ENCODE data around the gene ANKRD37.

The ANKRD37 gene

GRCh38 chr4:185381288-185382196 is 15.1 kb upstream of the ANKRD37 start:
- DNase-seq, result no peak

DNA sequence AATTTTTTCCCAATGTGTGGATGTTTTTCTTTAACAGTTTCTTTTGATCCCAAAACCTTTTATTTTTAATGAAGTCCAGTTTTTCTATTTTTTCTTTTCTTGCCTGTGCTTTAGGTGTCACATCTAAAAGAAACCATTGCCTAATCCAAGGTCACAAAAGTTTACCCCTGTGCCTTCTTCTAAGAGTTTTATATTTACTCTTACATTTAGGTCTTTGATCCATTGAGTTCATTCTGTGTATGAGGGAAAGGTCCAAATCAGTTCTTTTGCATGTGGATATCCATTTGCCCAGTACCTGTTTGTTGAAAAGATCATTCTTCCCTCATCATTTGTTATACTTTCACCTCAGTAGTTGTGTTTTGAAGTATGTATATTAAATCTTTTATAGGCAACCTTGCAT is 13.9 kb upstream of the ANKRD37 start:
- DNase-seq, result no peak

DNA sequence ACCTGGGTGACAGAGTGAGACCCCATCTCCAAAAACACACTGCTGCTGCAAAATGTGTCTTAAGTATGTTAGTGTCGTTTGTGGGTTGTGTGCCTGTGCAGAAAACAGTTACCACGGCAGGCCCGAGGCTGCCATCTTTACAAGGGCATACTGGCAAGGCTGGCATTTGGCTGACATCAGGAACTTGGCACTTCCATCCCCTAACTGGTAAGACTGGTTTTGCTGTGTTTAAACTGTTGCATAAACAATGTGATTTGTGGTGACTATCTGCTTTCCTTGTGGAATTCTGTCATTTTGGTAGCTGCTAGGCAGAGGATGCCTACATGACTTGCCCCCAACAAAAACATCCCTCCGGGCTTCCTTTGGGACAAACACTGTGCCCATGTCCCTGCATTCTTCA is 13.2 kb upstream of the ANKRD37 start:
- no peak for DNase-seq

GRCh38 chr4:185384061-185384460 is 12.6 kb upstream of the ANKRD37 start:
- no peak for DNase-seq

DNA sequence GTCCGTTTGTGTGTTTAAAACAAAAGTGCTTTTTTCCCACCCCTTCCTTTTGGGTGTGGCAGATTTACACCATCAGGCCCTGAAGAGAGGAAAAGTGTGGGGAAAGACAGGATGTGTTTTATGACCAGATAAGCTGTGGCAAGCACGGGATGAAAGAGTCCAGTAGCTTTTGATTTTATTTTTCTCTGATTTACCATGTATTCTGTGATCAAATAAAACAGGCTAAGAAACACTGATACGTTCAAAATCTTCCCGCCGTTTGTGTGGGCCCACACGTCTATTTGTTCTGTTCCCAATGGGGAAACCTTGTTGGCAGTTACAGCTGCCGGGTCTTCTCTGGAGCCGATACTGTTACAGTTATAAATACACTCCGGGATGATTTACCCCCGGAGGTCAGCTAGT is 11.7 kb upstream of the ANKRD37 start:
- DNase-seq, result no peak

DNA sequence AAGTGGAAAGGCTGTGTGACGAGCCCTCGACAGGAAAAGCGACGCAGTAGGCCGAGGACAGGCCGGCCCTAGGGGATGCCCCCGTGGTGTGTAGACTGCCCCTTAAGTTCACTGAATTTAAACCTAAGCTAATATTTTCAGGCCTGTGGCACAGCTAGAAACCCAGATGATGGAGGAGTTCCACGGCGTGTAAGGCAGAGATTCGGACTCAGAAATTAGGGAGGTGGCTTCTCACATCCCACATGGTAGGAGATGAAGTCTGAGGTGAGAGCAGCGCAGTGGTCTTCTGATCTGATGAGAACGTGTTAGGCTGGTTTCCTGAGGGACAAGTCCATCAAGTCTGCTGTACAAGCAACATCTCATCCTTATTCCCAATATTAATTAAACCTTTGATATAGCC is 8.7 kb upstream of the ANKRD37 start:
- DNase-seq, result no peak

DNA sequence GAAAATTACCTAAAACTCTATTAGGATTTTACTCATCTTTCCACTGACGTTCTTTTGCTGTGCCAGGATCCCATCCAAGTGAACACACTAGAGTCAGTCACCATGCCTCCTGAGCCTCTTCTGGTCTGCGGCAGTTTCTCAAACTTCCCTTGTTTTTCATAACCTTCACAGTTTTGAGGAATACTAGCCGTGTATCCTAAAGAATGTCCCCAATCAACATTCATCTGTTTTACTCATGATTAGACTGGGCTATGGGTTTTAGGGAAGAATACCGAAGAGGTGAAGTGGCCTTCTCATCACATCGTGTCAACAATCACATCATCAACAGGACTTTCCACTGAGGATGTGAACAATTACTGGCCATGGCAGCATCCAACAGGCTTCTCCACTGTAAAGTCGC is 5.7 kb upstream of the ANKRD37 start:
- no peak for DNase-seq

DNA sequence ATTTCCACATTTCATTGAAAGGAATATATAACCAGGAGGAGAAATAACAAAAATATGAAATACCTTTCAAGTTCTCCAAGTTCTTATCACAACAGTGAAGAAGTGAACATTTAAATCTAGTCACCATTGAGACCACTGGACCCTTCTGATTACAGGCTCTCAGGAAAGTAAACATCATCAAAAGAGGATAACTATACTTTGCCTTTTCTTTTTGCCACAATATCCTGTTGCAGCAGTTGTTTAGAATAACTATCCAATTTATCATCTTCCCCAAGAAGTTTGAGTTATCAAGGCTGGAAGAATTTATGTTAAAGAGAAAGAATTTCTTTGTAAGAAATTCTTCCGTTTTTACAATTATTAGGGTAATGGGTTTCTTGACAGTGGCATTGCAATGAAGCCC is 4.5 kb upstream of the ANKRD37 start:
- DNase-seq, result no peak

DNA sequence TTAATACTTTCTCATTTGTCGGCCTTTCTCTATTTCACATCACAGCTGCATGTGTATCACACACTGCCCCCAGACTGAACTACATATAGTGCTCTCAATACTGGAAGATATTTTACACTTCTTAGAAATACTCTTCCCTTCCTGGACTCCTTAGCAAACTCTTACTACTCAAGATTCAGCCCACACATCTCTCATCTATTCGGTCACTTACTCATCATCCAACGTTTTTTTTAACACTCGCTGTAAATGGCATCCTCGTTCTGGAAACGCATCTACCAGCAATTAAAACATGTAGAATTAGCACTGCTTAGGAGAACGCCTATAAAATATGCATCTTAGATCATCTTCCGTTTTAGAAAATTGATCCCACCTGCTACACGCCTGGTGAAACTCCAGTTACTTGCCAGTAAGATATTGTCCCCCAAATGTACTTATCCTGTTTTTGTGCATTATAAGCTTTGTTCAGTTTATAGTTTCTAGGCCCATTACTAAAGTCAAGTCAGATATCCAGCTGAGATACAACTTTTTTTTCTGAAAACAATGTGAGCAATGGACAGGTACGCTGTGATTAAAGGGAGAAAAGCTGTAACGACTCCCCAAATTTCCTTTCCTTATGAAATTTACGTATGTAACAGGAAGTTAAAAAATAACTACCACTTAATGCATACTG is 1.9 kb upstream of the ANKRD37 start:
- DNase-seq, result no peak

DNA sequence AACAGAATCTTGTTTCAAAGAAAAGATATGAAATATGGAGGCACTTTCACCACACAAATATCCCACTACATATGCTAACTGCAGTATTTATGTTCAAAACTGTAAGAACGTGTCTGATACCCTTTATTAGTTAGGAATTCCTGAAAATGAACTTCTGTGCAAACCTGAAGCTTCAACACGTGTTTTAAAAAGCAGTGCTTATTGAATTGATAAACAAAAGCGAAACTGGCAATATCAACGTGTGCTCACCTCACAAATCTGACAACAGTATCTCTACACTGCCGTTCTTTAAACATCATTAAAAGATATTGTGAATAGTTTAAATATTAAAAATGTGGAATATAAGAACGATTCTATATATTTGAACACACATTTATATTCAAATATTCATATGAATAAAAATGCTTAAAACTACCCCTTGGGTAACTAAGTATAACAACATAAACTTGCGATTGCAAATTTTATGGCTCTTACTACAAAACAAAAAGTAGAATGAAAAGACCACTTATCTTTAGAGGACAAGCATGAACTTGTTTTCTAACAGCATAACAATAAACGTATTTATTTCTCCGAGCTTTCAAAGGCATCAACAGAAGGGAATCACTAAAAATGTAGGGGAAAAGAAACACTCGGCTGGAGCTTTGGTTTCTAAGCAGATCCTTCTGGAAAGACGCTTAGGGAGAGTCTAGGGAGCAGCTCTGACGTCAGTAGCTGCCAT is 1.2 kb upstream of the ANKRD37 start, which contains the start of gene LRP2BP:
LRP2BP (minus strand) TSS at position 687 of the 718 bp plus-strand sequence. CDS start 17,738 bp downstream, outside the sequence.
- DNase-seq, result no peak

- DNase-seq, result peak; percentile 93
Observed at GRCh38 chr4:185395956-185396723, 501 bp upstream of the ANKRD37 start.

DNA sequence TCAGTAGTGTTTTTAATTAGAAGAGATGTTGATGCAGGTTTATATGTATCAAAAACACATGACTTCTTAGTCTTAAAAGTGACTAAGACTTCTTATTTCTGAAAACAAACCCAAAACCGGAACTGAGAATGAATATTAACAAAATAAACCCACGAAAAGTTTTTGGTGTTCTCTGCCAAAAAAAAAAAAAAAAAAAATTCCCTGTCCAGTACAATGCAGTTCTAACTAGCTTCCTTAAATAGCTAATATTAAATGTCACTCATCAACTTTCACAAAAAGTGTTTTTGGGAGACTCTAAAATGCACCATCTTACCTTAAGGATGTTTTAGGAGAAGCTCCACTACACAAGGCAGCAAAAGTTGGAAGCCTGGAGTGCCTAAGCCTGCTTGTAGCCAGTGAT is 2.0 kb downstream of the ANKRD37 start:
- DNase-seq, result no peak

GRCh38 chr4:185399466-185399865 is 2.8 kb downstream of the ANKRD37 start:
- DNase-seq, result no peak

DNA sequence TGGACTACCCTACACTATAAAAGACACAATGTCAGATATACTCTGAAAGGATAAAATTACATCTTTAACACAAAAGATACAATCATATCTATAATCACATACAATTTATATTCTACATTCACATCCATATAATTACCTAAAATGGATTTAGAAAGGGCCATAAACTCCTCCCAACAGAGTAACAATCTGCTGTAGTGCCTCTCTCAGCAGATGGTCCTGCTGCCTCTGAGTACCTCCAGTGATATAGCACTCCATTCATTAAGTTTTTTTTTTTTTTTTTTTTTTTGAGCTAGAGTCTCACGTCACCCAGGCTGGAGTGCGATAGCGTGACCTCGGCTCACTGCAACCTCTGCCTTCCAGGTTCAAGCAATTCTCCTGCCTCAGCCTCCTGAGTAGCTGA is 7.4 kb downstream of the ANKRD37 start:
- DNase-seq, result no peak

DNA sequence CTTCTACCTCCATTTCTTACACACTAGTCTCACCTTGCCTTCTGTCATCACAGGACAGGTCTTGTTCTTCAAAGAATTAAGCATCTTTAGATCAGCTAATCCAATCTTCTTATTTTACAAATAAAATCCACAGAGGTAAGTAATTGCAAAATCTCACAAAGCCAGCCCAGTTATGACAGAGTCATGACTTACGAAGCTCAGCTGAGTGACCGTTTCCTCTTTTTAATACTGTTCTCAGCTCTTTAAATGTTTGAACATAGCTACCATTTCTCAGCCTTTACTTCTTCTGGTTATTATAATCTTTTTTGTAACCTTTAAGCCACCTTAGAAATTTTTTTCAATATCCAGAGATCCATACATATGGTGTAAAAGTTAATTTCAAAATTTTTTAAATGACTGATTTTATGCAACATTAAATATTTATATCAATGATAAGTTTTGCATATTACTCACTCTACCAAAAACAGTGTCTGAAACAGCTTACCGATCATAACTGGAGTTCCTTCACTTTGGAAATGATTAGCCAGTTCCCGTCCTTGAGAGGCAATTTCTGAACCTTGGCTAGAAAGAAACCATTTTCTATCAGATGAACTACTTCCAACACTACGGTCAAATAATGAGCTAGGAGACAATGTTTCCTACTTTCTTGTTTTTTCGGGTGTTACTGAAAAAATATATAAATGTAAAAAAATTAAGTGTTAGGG is 8.8 kb downstream of the ANKRD37 start:
- DNase-seq, result no peak

- DNase-seq, result no peak
Observed at GRCh38 chr4:185408432-185408831, 11.8 kb downstream of the ANKRD37 start.

DNA sequence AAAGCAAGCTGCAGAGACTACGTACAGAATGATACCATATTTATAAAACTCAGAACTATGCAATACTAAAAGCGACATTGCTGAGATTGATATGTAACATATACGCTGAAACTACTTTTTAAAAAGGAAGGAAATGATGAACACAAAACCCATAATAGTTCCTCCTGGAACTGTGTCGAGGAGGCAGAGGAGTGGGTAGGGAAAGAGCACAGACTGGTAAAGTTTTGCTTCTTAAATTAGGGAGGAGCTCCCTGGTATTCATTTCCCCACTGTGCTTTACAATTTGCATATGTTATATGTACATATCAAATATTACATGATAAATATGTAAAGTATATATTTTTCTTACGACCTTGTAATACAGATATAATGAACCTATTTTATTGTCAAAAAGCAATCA is 15.2 kb downstream of the ANKRD37 start:
- DNase-seq, result no peak

GRCh38 chr4:185412412-185412811 is 15.8 kb downstream of the ANKRD37 start:
- DNase-seq, result no peak

- no peak for DNase-seq
Observed at GRCh38 chr4:185416955-185417354, 20.3 kb downstream of the ANKRD37 start.

DNA sequence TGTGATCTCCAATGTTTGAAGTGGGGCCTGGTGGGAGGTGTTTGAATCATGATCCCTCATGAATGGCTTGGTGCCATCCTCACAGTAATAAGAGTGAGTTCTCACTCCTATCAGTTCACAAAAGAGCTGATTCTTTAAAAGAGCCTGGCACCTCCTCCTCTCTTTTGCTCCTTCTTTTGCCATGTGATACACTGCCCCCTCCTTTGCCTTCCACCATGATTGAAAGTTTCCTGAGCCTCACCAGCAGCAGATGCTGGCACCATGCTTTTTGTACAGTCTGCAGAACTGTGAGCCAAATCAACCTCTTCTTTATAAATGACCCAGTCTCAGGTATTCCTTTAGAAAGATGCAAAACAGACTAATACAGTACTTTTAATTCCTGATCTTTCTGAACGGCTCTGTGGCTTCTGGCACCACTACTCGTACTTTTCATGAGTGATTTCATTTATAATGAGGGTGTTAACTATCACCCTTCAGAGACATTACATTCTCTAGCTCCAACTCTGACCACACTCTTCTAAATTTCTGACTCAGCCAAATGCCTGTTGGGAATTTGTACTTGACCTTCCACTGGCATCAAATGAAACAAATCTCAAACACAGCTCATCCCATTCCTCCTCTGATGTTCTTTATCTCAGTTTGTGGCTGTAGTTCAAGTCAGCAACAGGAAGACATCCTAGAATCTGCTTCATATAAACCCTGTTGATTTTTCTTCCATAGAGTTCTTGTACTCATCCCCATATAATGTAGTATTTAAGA is 24.9 kb downstream of the ANKRD37 start:
- DNase-seq, result no peak

- no peak for DNase-seq
Observed at GRCh38 chr4:185424905-185425646, 28.4 kb downstream of the ANKRD37 start.
